Activated CD4-positive, alpha-beta T cell treated with anti-CD3 and anti-CD28 coated beads, Interleukin-2, amount 50 U/mL, for 4 hours (primary cell): ENCODE results near the gene GPC6.

Experiments
- DNase-seq, 2 experiments: peaks; one replicate each; pipeline ENCODE4 v3.0.0-alpha.2; 2020

Gene GPC6

DNA sequence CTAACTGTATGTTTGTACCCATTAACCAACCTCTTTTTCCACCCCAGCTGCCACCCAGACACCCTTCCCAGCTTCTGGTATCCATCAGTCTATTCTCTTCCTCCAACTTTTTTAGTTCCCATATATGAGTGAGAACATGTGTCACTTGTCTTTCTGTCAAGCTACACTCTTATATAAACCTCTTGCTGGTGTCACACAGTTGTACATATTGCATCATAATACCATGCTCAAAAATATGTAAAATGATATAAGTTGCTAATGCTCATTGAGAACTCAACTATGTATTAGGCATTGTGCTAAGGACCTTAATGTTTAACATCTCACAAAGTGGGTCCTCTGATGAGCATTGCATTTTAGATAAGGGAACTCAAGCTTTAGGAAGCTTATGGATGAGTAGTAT is 395.4 kb downstream of the GPC6 start:
- DNase-seq: no peak

DNA sequence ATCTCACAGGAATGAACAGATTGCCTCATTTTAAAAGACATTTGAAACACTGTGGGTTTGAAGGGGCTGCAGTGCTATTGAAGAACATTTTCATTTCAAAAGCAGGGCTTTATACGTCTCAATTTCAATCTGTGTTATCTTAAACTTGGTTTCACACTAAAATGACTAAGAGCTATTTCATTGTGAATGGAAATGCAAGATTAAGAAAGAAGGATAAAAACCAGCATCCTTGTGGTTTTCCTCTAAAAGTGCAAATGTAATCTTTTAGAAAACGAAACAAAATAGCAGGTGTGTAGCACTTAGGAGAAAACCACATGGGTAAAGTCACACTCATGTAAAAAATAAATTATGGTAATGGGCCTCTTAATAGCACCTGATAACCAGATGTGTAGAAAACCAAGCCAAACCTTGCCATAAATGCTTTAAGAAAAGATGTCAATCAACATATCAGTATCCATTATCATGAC is 397.7 kb downstream of the GPC6 start:
- DNase-seq: no peak

DNA sequence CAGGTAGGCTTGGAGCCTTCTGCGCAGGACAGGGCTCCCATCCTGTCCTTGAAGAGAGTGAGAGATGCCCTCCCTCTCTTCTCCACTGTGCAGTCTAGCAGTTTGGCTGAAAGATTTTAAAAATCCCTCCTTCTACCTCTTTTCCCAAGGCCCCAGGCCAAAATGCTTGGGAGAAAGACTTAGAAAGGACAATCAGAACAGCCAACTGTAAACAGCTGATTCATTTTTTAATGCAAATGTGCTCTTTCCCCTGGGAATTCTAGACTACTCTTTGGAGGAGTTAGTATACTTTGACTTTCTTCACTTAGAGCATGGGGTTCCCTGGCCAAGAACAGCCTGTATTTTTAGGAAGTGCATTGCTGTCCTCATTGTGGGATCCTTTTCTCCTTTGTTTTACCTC is 398.9 kb downstream of the GPC6 start:
- DNase-seq: no peak

DNA sequence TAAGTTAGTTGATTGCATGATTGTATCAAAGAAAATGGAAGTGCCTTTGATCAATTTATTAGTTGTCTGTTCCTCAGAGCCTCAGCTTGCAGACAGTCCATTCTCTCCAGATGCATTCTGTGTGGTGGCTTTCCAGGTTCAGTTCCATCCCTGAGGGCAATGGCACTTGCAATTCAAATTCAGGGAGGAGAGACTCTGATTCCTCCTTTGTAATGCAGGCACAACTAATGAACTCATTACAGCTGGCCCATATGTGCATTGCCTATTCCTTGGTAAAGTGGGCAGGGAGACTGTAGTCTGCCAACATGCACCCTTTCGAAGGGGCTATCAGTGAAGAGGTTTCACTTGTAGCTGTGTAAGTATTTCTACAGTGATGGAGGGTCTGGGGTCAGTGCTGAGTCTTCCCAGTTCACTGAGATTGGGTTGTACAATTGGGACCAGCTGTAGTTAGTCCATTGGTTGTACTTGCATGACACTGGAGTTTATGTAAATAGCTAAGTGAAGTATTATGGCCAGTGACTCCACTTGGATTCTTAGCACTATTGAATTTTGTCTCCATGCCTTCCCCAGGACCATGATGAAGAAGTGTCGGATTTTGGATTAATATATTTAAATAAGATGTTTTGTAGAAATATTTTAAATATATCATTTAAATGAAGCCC is 401.7 kb downstream of the GPC6 start:
- no peak for DNase-seq

DNA sequence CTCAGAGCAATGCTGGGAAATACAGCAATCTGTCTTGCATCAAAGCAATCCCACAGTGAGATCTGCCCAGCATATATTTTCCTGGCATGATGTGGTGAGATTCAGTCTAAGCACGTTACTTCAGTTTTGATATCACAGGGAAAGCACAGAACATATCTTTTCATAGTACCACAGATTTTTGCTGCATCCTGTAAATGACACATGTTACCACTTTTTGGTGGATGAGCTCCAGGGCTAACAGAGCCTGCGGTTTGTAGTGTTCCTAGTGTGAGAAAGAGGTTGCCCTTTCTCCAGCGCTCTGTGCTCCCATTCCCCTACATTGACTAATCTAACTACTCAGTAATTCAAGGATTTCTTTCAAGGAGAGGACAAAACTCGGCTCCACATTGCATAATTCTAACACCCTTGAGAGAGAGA is 409.0 kb downstream of the GPC6 start:
- DNase-seq: no peak

DNA sequence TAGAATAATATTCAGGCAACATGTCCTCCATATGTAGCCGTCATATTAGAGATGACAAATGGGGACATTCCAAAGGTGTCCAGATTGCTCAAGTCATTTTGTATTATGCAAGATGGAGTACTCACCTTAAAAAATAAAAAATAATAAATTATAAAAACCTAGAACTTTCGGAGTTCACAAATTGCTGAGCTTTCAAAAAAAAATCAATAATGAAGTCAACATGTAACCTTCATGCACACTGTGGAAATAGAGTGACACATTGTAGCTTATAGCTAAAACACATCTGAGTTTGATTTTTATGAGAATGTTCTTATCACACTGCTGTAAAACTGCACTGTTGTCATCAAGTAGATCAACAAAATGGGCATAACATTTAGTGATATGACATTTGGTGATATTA is 411.2 kb downstream of the GPC6 start:
- no peak for DNase-seq

DNA sequence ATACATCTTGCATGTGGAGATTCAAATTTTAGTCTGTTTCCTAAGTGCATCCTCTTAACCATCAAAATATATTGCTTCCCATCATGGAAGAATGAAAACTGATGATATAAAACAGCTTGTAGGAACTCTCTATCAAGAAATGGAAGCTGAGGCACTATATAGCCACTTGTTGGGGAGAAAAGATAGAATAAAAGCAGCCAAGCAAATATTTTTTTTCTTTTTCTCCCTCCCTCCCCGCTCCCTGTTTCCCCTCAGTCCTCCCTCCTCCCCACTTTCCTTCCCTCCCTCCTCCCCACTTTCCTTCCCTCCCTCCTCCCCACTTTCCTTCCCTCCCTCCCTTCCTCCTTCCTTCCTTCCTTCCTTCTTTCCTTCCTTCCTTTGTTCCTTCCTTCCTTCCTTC is 413.8 kb downstream of the GPC6 start:
- DNase-seq: no peak

DNA sequence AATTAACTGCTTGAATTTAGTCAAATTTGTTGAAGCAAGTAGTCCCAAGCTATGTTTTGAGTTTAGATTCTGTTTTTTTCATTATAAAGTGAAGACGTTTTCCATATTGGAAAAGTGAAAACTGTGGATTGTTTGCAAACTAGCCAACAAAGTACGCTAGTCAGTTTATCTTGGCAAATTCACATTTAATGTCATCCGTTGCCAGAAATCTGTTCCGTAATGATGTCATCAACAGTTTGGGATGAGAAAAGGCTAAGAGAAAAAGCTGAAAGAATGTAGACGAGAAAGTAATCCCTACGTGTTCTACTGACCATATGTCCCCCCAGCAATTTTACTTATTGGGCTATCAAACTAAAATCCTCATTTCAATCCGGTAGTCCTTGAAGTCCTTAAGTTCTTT is 419.6 kb downstream of the GPC6 start:
- DNase-seq: no peak

DNA sequence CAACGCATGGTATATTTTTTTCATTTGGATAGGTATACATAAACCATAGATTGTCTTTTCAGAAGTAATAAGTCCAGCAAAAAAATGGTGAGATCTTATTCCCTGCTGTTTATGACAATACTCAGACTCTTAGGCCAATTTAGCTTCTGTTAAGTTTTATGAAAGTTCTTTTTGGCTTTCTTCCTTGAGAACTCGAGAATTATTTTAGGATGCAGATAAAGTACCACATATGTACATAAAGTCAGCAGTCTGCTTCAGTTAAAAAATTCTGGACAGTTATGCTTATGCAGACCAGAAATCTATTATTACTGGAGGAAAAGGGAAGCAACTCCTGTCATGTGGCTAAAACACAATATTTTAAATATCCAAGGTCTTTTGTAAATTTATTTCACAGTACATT is 422.9 kb downstream of the GPC6 start:
- no peak for DNase-seq

DNA sequence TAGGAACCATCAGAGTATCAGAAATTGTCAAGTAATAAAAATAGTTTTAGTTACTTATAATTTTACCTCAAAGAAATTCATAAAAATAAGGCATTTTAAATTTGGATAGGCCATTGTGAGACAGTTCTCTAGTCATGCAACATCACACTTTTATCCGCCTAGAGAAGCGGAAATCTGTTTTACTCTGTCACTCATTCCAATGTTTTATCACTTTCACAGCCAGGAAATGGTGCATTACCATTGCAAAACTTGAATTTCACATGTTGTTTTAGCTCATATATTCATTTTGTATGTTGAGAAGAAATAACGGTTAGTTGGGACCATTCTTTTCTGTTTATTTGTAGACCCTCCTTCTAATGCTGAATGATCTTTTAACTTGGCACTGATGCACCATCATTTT is 427.2 kb downstream of the GPC6 start:
- DNase-seq: no peak

DNA sequence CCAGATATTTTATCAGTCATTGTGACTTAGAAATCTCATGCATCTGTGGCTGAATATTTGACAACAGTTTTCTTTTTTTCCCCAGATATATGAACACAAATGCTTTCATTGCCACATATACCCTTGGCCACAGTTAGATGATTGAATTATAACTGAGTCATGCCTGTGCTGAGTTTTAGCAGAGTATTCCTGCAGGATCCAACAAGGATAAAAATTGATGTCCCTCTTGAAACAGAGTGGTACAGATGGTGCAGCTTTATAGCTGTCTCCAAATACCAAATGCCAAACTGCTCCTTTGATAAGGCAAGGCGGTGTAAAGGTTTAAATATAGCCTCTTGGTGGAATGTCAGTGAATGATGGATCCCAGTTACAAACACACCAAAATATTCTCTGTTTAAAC is 428.5 kb downstream of the GPC6 start:
- DNase-seq: no peak

DNA sequence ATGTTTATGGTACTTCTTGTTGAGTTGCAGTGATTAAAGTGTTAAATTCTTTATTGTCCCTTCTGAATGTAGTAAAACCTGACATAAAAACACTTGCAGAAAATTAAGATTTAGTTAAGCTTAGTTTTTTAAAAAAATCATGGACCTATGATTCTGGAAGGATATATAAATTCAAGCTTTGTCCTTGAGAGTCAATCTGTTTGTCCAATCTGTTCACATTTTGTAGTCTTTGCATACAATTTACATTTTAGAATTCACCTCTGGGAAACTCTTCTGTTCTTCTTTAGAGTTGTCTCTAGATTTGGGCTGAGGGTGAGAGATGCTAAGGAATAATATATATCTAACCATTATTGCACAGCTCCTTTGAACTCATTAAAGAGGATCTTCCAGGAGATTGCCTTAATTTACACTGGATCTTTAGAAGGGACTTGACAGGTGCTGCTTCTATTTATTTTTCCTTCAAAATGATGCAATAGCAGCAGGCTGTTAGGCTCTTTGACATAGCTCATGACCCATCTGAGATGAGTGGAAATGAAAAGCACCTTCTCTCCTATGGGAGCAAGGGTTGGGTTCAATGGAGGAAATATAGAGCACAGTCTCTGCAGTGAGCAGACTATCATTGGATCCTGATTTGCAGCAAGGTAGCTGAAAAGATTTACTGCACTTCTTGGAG is 433.9 kb downstream of the GPC6 start:
- DNase-seq: no peak

DNA sequence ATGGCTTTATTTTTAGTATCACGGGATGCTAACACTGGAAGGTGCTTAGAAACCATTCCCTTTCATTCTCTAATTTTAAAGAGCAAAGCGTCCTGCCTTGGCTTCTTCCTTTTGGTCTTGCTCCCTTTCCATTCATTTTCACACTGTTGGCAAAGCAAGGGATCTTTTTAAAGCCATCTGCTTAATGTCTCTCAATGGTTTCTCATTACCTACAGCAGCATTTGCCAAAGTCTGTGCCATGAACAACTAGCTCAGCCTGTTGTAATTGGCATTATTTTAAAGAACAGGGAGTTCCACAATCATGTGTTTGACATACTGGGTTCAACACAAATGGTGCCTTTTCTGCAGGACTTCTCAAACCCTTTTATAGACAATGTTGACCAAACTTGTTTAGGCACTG is 444.3 kb downstream of the GPC6 start:
- no peak for DNase-seq

DNA sequence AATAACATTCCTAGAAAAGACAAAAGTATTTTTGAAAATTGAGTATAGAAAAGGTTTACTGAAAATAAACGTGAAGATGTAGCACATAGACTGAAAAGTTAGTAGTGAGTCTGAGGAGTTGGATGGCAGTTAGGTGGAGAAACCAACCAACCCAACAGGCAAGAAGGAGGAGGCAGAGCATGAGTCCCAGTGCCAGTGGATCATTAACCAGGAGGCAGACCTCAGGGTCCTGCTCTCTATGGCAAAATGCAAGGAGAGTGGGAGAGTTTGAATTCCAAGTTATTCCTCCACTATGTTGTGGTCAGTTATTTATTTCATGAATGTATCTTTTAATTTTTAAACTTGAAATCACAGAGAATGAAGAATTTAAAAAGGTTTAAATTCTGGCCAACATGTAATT is 446.4 kb downstream of the GPC6 start:
- DNase-seq: no peak

DNA sequence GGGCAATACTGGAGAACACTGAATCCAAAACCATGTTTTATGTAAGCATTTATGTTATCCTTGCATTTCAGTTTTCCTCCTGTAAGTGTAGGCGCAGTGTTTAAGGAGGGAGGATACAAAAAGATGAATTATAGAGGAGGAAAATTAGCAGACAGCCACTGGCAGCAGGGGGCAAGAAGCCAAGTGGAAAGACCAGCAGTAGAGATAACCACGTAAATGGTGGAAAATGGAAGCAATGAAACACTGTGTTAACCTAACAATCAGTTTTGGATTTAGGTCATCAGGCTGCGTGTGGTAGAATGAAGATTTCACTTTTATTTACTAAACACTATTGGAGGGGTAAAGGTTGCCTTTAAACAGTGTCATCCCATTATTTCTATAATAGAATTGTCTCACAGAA is 447.3 kb downstream of the GPC6 start:
- no peak for DNase-seq

DNA sequence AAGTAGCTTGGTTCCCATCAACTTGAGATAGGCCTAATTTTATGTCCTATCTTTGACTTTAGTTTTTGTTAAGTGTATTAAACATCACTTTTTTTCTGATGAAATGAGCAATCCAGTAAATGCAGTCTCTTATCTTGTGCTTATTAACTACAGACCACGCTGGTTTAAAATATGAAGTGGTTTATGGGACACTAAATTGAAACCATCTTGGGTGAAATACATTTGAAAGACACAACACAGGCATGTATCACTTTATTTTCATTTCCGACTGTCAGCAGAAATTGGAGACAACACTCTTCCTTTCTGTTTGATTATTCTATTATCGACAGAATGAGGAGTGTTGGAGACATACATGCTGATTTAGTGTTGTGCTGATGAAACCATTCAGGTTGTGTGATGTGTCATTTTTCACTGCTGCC is 447.7 kb downstream of the GPC6 start:
- no peak for DNase-seq

DNA sequence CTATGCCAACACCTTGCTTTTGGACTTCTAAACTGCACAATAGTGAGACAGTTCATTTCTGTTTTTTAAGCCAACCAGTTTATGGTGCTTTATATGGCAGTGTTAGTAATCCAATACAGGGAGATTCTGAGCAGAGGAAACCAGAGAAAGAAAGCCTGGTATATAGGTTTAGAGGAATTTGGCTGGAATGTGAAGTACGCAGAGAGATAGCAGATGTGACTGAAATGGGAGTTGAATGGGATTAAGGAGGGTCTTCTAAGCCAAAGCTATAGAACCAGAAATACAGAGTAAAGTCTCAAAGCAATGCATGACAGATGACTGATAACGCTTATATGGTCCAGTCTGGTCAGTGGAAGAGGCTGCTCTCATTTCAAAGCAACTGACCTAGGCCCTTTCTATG is 453.7 kb downstream of the GPC6 start:
- DNase-seq: no peak

DNA sequence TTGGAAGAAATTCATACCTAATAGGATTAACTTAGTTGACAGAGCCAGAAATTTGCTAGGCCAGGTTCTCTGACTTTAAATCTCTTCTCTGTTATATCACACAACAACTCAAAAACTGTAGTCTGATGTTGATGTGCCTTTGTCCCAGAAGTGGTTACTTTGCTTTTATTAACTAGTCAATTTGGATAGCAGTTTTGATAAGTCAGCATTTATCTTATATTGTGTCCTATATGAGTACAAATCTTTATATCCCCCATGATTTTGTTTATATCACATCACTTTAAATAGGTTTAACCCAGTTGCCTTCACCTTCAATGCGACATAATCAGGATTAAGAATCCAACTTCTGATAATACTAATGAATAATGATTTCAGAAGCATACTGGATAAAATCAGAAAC is 459.3 kb downstream of the GPC6 start:
- DNase-seq: no peak

DNA sequence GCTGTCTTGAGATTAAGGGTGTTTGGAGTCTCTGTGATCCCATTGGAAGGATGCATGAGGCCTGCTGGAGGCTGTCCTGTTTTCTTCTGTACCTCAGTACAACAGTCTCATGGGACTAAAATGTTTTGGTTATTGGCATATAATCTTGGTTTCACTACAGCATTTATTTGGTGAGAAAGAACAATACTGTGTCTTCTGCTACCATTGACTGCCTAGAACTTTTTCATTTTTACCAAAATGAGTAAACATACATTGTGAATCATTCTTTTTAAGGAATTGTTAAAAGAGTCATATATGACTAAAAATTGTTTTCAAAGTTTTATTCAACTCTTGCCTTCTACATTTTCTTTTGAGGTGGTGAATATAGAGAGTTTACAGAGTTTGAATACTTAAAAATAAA is 459.8 kb downstream of the GPC6 start:
- no peak for DNase-seq

DNA sequence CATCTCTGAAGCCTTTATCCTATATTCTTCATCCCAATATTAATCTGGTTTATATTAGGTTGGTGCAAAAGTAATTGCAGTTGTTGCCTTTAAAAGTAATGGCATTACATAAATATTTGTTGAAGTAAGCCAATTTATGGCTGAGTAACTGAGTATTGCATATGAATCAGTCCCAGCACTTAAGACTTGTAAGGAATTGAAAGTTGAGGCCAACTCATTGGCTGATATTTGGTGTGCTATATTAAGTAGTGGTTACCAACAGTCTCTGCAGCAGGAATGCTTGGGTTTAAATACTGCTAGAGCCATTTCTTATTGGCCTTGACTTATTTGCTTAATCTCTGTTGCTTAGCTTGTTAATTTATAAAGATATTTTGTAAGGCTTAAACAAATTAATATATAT is 460.7 kb downstream of the GPC6 start:
- no peak for DNase-seq

DNA sequence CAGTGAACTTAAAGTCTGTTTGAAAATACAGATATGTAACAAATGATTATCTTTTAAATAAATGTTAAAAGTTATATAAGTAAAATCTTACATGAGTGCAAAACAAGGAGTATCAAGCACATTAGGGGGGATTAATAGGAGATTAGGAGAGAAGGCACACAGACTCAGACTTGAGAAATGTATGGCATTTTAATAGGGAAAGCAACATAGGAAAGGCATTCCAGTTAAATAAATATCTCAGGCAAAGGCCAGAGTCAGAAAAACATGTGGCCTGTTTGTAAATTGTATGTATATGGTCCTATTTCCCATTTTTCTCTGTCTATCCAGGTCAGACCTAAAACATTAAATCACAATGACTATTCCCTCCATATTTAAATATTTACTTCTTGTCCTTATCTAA is 462.7 kb downstream of the GPC6 start:
- DNase-seq: no peak

DNA sequence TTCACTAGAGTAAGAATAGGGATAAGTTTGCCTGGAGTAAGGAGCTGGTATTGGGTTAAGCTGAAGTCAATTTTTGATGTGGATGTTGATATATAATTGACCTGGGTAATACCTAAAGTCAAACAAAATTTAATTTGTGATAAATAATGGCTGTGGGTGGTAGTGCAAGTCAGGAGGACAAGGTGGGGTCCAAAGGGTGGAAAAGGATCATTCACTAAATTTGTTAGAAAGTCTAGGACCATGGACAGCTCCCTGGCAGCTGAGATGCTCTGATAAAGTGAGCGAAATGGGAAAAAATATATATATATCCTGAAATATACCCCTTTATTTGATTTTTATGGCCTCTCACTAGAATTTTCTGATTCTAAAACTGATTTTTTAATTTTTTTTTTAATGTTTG is 463.5 kb downstream of the GPC6 start:
- DNase-seq: no peak

DNA sequence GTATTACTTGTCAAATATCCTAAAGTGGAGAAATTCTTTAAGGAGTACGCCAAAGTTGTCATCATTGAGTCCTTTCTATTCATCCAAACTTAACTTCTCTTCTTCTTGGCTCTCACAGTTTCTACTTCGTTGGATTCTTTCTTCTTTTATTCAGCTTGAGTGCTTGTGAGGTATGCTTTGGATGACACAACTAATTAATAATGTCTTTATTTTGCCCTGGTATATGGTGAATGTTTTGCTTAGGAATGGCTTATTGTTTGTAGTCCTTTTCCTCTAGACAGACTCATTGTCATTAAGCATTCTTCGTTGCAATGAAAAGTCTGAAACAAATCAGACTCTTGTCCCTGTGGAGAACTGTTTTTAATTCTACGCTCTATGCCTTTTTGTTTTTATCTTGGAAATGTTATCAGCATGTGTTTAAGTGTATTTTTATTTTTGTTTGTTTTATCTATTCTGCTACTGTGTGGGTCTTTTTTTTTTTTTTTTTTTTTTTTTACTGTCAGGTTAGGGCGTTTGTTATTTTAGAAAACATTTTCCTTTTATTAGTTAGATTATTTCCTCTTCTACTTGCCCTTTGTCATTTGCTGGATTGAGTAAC is 471.5 kb downstream of the GPC6 start:
- no peak for DNase-seq

DNA sequence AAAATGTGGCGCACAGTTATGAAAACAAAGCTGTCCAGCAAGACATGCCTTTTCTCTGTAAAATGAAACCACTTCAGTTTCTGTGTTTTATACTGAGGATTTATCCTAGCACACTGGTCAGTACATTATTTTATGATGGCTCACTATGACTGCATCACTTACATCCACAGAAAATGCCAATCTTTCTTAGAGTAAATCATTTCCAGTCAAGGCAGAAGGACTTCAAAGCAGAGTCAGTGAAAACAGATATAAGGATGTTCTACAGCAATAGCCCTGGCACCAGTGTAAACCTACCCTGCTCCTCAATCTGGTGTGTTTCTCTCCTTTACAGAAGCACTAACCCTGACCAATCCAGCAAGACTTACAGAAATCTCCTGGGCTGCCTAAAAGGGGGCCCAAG is 473.5 kb downstream of the GPC6 start:
- DNase-seq: no peak
